Smooth muscle cell (in vitro differentiated cells): Measurements from ENCODE around the gene LYG1. TPM values are rescaled to one million over a fixed set of nuclear protein-coding genes. Genes with fewer than 3 reads are reported as not detected.
"Not testable (repeated sequence)": the region's sequence is repeated elsewhere in the genome, so short reads cannot be mapped to it uniquely, and the experiment has no call there.

Source experiments
- DNase-seq: peaks from one replicate; lab custom pipeline; 2025; ENCODE audit not compliant: unreplicated experiment; lab: John Stamatoyannopoulos, UW
- H2AFZ ChIP-seq: fragments of 200-600 bp; sonication (generic); 2 replicates; pipeline ENCODE4 v1.6.0; 2016; ENCODE audit warnings: antibody characterized with exemption, low read depth, mild to moderate bottlenecking
- H3F3A ChIP-seq: fragments of 200-600 bp; sonication (generic); 2 replicates; pipeline ENCODE4 v1.6.0; 2017; ENCODE audit warnings: antibody characterized with exemption, low read depth
- H3K27ac ChIP-seq: fragments of 200-600 bp; sonication (generic); 2 replicates; pipeline ENCODE4 v1.5.1; 2016; ENCODE audit warnings: low read depth, mild to moderate bottlenecking
- H3K27me3 ChIP-seq: fragments of 200-600 bp; sonication (generic); 2 replicates; pipeline ENCODE4 v1.6.1; 2016; ENCODE audit warnings: low read depth, mild to moderate bottlenecking
- H3K36me3 ChIP-seq: fragments of 200-600 bp; sonication (generic); 2 replicates; pipeline ENCODE4 v1.5.1; 2016; ENCODE audit warnings: low read depth
- H3K4me1 ChIP-seq: fragments of 200-600 bp; sonication (generic); 2 replicates; pipeline ENCODE4 v1.5.1; 2016; ENCODE audit warnings: low read depth
- H3K4me2 ChIP-seq: fragments of 200-600 bp; sonication (generic); 2 replicates; pipeline ENCODE4 v1.6.0; 2016; ENCODE audit warnings: mild to moderate bottlenecking
- H3K4me3 ChIP-seq: fragments of 200-600 bp; sonication (generic); 2 replicates; pipeline ENCODE4 v1.5.1; 2016; ENCODE audit warnings: mild to moderate bottlenecking
- H3K79me2 ChIP-seq: fragments of 200-600 bp; sonication (generic); 2 replicates; pipeline ENCODE4 v1.6.0; 2016; ENCODE audit warnings: low read depth, mild to moderate bottlenecking
- H3K9ac ChIP-seq: fragments of 200-600 bp; sonication (generic); 2 replicates; pipeline ENCODE4 v1.6.0; 2016; ENCODE audit warnings: low read depth
- H3K9me3 ChIP-seq: fragments of 200-600 bp; sonication (generic); replicated peaks from 2 replicates; pipeline ENCODE4 v1.5.1; 2016; ENCODE audit warnings: low read depth
- H4K20me1 ChIP-seq: fragments of 200-600 bp; sonication (generic); 2 replicates; pipeline ENCODE4 v1.6.0; 2016; ENCODE audit warnings: low read depth
- CTCF ChIP-seq: fragments of 200-600 bp; sonication (generic); IDR thresholded peaks from 2 replicates; pipeline ENCODE4 v1.5.1; 2017; ENCODE audit warnings: borderline replicate concordance, mild to moderate bottlenecking, antibody characterized with exemption; ENCODE audit not compliant: insufficient read depth, poor library complexity, severe bottlenecking
- WGBS: methylation state at CpG from one replicate; pipeline ENCODE4 v1.1.7; 2016; ENCODE audit warnings: low lambda C conversion rate; 5-methylcytosine and 5-hydroxymethylcytosine counted together
- polyA plus RNA-seq: library from polyadenylated mRNA; unstranded; fragments of >200 nt; fragmentation: Nextera tagmentation; extraction: Ambion mirVana; gene quantifications from 2 replicates; pipeline ENCODE4 v1.2.1, GENCODE V29; 2016
- total RNA-seq: library from RNA; depleted of rRNA; stranded (reverse); fragments of >200 nt; gene quantifications from 2 replicates; pipeline ENCODE4 v1.2.3, GENCODE V29; 2014

Gene LYG1
- total and polyA plus RNA-seq, 2 experiments from 2014 or later: 0.16 to 1.6 TPM

GRCh38 chr2:99325384-99325783 lies 24.4 kb upstream of the LYG1 start:
- no peak for TF ChIP-seq CTCF
- H3K36me3 ChIP-seq: peaks cover 40% of the 10 kb centered on the region
- DNase-seq: no peak
- H3K4me1 ChIP-seq: no peaks in the 10 kb centered on the region
- no peaks in the 10 kb centered on the region for H3K27me3 ChIP-seq
- no peaks in the 10 kb centered on the region for H3F3A ChIP-seq
- H3K4me2 ChIP-seq: no peak overlapping the region
- H3K4me3 ChIP-seq: no peak overlapping the region
- no peaks in the 10 kb centered on the region for H3K9me3 ChIP-seq
- peaks cover 39% of the 10 kb centered on the region for H4K20me1 ChIP-seq
- no peak overlapping the region for H3K27ac ChIP-seq
- 97% methylated on average over 5 of the region's 5 CpGs for WGBS
- H3K9ac ChIP-seq: no peak overlapping the region
- H2AFZ ChIP-seq: no peak overlapping the region
- peaks cover 22% of the 10 kb centered on the region for H3K79me2 ChIP-seq

GRCh38 chr2:99317873-99318200 lies 16.8 kb upstream of the LYG1 start:
- WGBS: 95% methylated on average over 7 of the region's 7 CpGs
- not testable (repeated sequence) for H3K9ac ChIP-seq, H3K4me1 ChIP-seq, DNase-seq, H3K27ac ChIP-seq, H3K27me3 ChIP-seq, H3K79me2 ChIP-seq, H3K9me3 ChIP-seq, H3K4me2 ChIP-seq, H4K20me1 ChIP-seq, H2AFZ ChIP-seq, H3K4me3 ChIP-seq, H3F3A ChIP-seq
- peaks cover 26% of the 10 kb centered on the region for H3K36me3 ChIP-seq

- Histone ChIP-seq H2AFZ (no peak overlapping the region), H4K20me1 (peaks cover 6% of the 10 kb centered on the region), H3K4me3 (no peak overlapping the region), H3K79me2 (no peaks in the 10 kb centered on the region), H3K4me2 (no peak overlapping the region), H3K9me3 (no peaks in the 10 kb centered on the region), H3K4me1 (no peaks in the 10 kb centered on the region), H3K36me3 (peaks cover 24% of the 10 kb centered on the region), H3K27ac (peak overlapping the region; percentile 8), H3K9ac (no peak overlapping the region), H3F3A (no peaks in the 10 kb centered on the region), H3K27me3 (no peaks in the 10 kb centered on the region)
- no peak for DNase-seq
- 95% methylated on average over 9 of the region's 9 CpGs for WGBS
- TF ChIP-seq CTCF: no peak
Measured at GRCh38 chr2:99317161-99317872, 16.3 kb upstream of the LYG1 start.

GRCh38 chr2:99299580-99299979 lies 1.4 kb downstream of the LYG1 start:
- H3K79me2 ChIP-seq: no peaks in the 10 kb centered on the region
- no peaks in the 10 kb centered on the region for H3F3A ChIP-seq
- no peaks in the 10 kb centered on the region for H4K20me1 ChIP-seq
- no peaks in the 10 kb centered on the region for H3K27me3 ChIP-seq
- WGBS: 97% methylated on average over 7 of the region's 7 CpGs
- no peak overlapping the region for H3K9ac ChIP-seq
- H3K9me3 ChIP-seq: no peaks in the 10 kb centered on the region
- no peak overlapping the region for H3K27ac ChIP-seq
- H3K36me3 ChIP-seq: no peaks in the 10 kb centered on the region
- no peak overlapping the region for H3K4me2 ChIP-seq
- no peaks in the 10 kb centered on the region for H3K4me1 ChIP-seq
- no peak overlapping the region for H3K4me3 ChIP-seq
- no peak overlapping the region for H2AFZ ChIP-seq
- no peak for DNase-seq
- no peak for TF ChIP-seq CTCF
